IMR-90 (cell line): ENCODE data around the gene IBA57. TPM values are rescaled to one million over a fixed set of nuclear protein-coding genes. Genes with fewer than 3 reads are reported as not detected.

ENCODE experiments used
- ATAC-seq: fragments of 200-7000 bp; cut with Tn5 transposase; 2 replicates; pipeline ENCODE4 v1.9.1; 2020; ENCODE audit warnings: low read depth, mild to moderate bottlenecking, moderate library complexity
- BruUV-seq: library from RNA; stranded (reverse); fragments of 400-500 nt; replicated peaks from 2 replicates; lab custom pipeline; 2021; lab: Mats Ljungman, UMichigan
- CTCF ChIA-PET: fragments of 300-600 bp; formaldehyde crosslinking; extraction: SDS; loops from one replicate; lab custom pipeline; 2021; ENCODE audit warnings: antibody characterized with exemption; lab: Yijun Ruan, JAX
- POLR2A ChIA-PET: fragments of 300-600 bp; sonication (Branson Sonifier 250); formaldehyde crosslinking; loops from one replicate; lab custom pipeline; 2022; ENCODE audit warnings: antibody characterized with exemption; ENCODE audit not compliant: unreplicated experiment; lab: Charles Lee
- DNase-seq: peaks from one replicate; pipeline ENCODE4 v3.0.0; 2013
- H2AFZ ChIP-seq: replicated peaks from 2 replicates; pipeline ENCODE3; 2013; ENCODE audit warnings: low read length, mild to moderate bottlenecking; ENCODE audit not compliant: poor library complexity
- H2AK5ac ChIP-seq: 2 replicates; pipeline ENCODE4 v1.6.1; 2013; ENCODE audit warnings: low read depth, low read length, inconsistent platforms
- H2AK9ac ChIP-seq: replicated peaks from 2 replicates; pipeline ENCODE3; 2013; ENCODE audit warnings: mild to moderate bottlenecking, low read depth, low read length, moderate library complexity; ENCODE audit not compliant: poor library complexity
- H2BK120ac ChIP-seq: 2 replicates; pipeline ENCODE4 v1.6.1; 2013; ENCODE audit warnings: low read depth, low read length, inconsistent platforms
- H2BK15ac ChIP-seq: 3 replicates; pipeline ENCODE4 v1.6.1; 2013; ENCODE audit warnings: low read depth, low read length, inconsistent platforms
- H2BK20ac ChIP-seq: 2 replicates; pipeline ENCODE4 v1.6.1; 2013; ENCODE audit warnings: low read depth, mild to moderate bottlenecking, inconsistent platforms, low read length, moderate library complexity
- H2BK5ac ChIP-seq: 2 replicates; pipeline ENCODE4 v1.6.1; 2013; ENCODE audit warnings: mild to moderate bottlenecking, low read depth, low read length, inconsistent platforms; ENCODE audit not compliant: poor library complexity, severe bottlenecking
- H3K14ac ChIP-seq: replicated peaks from 2 replicates; pipeline ENCODE4 v1.6.1; 2013; ENCODE audit warnings: low read depth, low read length, inconsistent platforms
- H3K18ac ChIP-seq: 2 replicates; pipeline ENCODE4 v1.6.1; 2013; ENCODE audit warnings: low read depth, low read length, control low read depth
- H3K23ac ChIP-seq: 2 replicates; pipeline ENCODE4 v1.6.1; 2013; ENCODE audit warnings: low read depth, low read length, inconsistent platforms
- H3K27ac ChIP-seq: 2 replicates; pipeline ENCODE4 v1.5.1; 2013; ENCODE audit warnings: mild to moderate bottlenecking, control low read depth, low read length; ENCODE audit not compliant: insufficient read depth
- H3K27me3 ChIP-seq: 2 replicates; pipeline ENCODE4 v1.6.1; 2013; ENCODE audit warnings: low read length; ENCODE audit not compliant: control insufficient read depth, insufficient read depth
- H3K36me3 ChIP-seq: 2 replicates; pipeline ENCODE4 v1.6.1; 2013; ENCODE audit warnings: low read length, mixed read lengths; ENCODE audit not compliant: control insufficient read depth, insufficient read depth
- H3K4ac ChIP-seq: 2 replicates; pipeline ENCODE4 v1.6.1; 2013; ENCODE audit warnings: low read depth, low read length, inconsistent platforms
- H3K4me1 ChIP-seq: 2 replicates; pipeline ENCODE4 v1.6.1; 2013; ENCODE audit warnings: low read length, mixed read lengths; ENCODE audit not compliant: control insufficient read depth, insufficient read depth
- H3K4me2 ChIP-seq: 2 replicates; pipeline ENCODE4 v1.6.1; 2013; ENCODE audit warnings: low read depth, mild to moderate bottlenecking, control low read depth, low read length, moderate library complexity
- H3K4me3 ChIP-seq: 2 replicates; pipeline ENCODE4 v1.5.1; 2013; ENCODE audit warnings: low read depth, mild to moderate bottlenecking, control low read depth, low read length, moderate library complexity; ENCODE audit not compliant: insufficient read depth
- H3K56ac ChIP-seq: 2 replicates; pipeline ENCODE4 v1.6.1; 2013; ENCODE audit warnings: low read length, inconsistent platforms; ENCODE audit not compliant: insufficient read depth; ENCODE audit errors: extremely low read depth
- H3K79me1 ChIP-seq, 2 experiments: 2 replicates each; pipeline ENCODE4 v1.6.1; 2013; ENCODE audit warnings: low read length in 2 of 2, inconsistent platforms in 1 of 2, low read depth in 1 of 2
- H3K9ac ChIP-seq: 2 replicates; pipeline ENCODE4 v1.6.1; 2013; ENCODE audit warnings: low read depth, low read length, control low read depth
- H3K9me1 ChIP-seq: 2 replicates; pipeline ENCODE4 v1.6.1; 2013; ENCODE audit warnings: low read length, inconsistent platforms; ENCODE audit not compliant: insufficient read depth
- H3K9me3 ChIP-seq: 2 replicates; pipeline ENCODE4 v1.6.1; 2013; ENCODE audit warnings: low read length; ENCODE audit not compliant: control insufficient read depth, insufficient read depth
- H4K20me1 ChIP-seq: 2 replicates; pipeline ENCODE4 v1.6.1; 2013; ENCODE audit warnings: low read length, inconsistent platforms; ENCODE audit not compliant: insufficient read depth
- H4K5ac ChIP-seq: 2 replicates; pipeline ENCODE4 v1.6.1; 2013; ENCODE audit warnings: mild to moderate bottlenecking, low read depth, low read length, control low read depth
- H4K8ac ChIP-seq, 2 experiments: 2 replicates each; pipeline ENCODE4 v1.6.1; 2013; ENCODE audit warnings: low read depth in 2 of 2, low read length in 2 of 2, control low read depth in 1 of 2, inconsistent platforms in 1 of 2
- H4K91ac ChIP-seq: 2 replicates; pipeline ENCODE4 v1.6.1; 2013; ENCODE audit warnings: low read depth, low read length, inconsistent platforms; ENCODE audit not compliant: insufficient read depth
- BHLHE40 ChIP-seq: fragments of 150-350 bp; IDR thresholded peaks from 2 replicates; pipeline ENCODE4 v1.6.1; 2016; ENCODE audit warnings: mild to moderate bottlenecking, low read depth, low read length
- CEBPB ChIP-seq: IDR thresholded peaks from 2 replicates; pipeline ENCODE4 v1.6.1; 2012; ENCODE audit warnings: low read depth, low read length, improper control_type of control experiment
- FOS ChIP-seq: fragments of 150-350 bp; IDR thresholded peaks from 2 replicates; pipeline ENCODE4 v1.6.1; 2016; ENCODE audit warnings: low read depth, low read length
- MAFK ChIP-seq: IDR thresholded peaks from 2 replicates; pipeline ENCODE4 v1.6.1; 2012; ENCODE audit warnings: low read depth, low read length, improper control_type of control experiment
- MXI1 ChIP-seq: IDR thresholded peaks from 2 replicates; pipeline ENCODE4 v1.6.1; 2012; ENCODE audit warnings: low read depth, mild to moderate bottlenecking, low read length, moderate library complexity, borderline replicate concordance
- POLR2A ChIP-seq: IDR thresholded peaks from 2 replicates; pipeline ENCODE4 v1.6.1; 2012; ENCODE audit warnings: mild to moderate bottlenecking, low read depth, low read length
- RAD21 ChIP-seq: IDR thresholded peaks from 2 replicates; pipeline ENCODE4 v1.6.1; 2012; ENCODE audit warnings: low read length, improper control_type of control experiment
- RCOR1 ChIP-seq: IDR thresholded peaks from 2 replicates; pipeline ENCODE4 v1.6.1; 2012; ENCODE audit warnings: mild to moderate bottlenecking, low read length, improper control_type of control experiment; ENCODE audit not compliant: insufficient replicate concordance
- RFX5 ChIP-seq: IDR thresholded peaks from 2 replicates; pipeline ENCODE4 v1.8.0; 2012; ENCODE audit warnings: low read depth, mild to moderate bottlenecking, low read length, moderate library complexity
- SMC3 ChIP-seq: fragments of 150-350 bp; IDR thresholded peaks from 2 replicates; pipeline ENCODE4 v1.6.1; 2016; ENCODE audit warnings: low read depth, mild to moderate bottlenecking, antibody characterized with exemption, low read length, moderate library complexity
- USF2 ChIP-seq: fragments of 150-350 bp; IDR thresholded peaks from 2 replicates; pipeline ENCODE4 v1.6.1; 2017; ENCODE audit warnings: mild to moderate bottlenecking, antibody characterized with exemption, low read length, low read depth
- WGBS, 2 experiments: methylation state at CpG; one replicate each; pipeline versions ENCODE4 v1.1.5 to v1.1.7; 2013; ENCODE audit warnings: missing lambda C conversion rate in 2 of 2; ENCODE audit not compliant: insufficient read length in 1 of 2; ENCODE audit errors: extremely low coverage in 2 of 2; 5-methylcytosine and 5-hydroxymethylcytosine counted together
- dilution Hi-C: fragments of 300-500 bp; cut with HindIII; formaldehyde crosslinking; loops from one replicate; pipeline ENCODE4 v1.14.3; 2018; ENCODE audit warnings: low sequenced_read_pairs; ENCODE audit not compliant: unreplicated experiment
- in situ Hi-C: fragments of 300-500 bp; cut with MboI; formaldehyde crosslinking; loops from 3 replicates; pipeline ENCODE4 v1.14.3; 2019; ENCODE audit warnings: low sequenced_read_pairs, inconsistent platforms, mixed read lengths
- intact Hi-C: fragments of 100-400 bp; cut with micrococcal nuclease; formaldehyde crosslinking; loops from 2 replicates; pipeline ENCODE4 v1.10.0; 2022
- polyA plus RNA-seq, 3 experiments: library from polyadenylated mRNA; depleted of rRNA; stranded (reverse); fragments of >200 nt; gene quantifications; 2 replicates each; pipeline ENCODE4 v1.2.3, GENCODE V29; 2012; ENCODE audit warnings: low replicate concordance in 1 of 3
- total RNA-seq: library from RNA; depleted of rRNA; stranded (reverse); fragments of >200 nt; gene quantifications from 2 replicates; pipeline ENCODE4 v1.2.3, GENCODE V29; 2012

IBA57 gene
- total and polyA plus RNA-seq, 2 of the 4 experiments (the other 2 are of a cell fraction): 2.0 to 2.6 TPM

DNA sequence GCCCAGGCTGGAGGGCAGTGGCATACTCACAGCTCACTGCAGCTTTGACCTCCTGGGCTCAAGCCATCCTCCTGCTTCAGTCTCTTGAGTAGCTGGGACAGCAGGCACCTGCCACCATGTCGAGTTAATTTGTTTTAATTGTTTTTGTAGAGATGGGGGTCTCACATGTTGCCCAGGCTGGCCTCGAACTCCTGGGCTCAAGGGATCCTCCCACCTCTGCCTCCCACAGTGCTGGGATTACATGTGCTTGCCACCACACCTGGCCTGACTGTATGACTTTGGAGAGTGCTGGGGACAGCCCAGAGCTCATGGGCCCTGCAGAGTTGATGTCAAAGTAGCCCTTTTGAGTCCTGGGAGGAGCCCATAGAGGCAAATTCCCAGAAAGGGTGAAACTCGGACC is 44.1 kb downstream of the IBA57 start:
- Histone ChIP-seq H3K27me3 (no peaks in the 10 kb centered on the region; the same call in 1 of the 2 replicates), H2BK20ac (no peak overlapping the region), H3K36me3 (no peaks in the 10 kb centered on the region), H3K23ac (no peak overlapping the region; the same call in 1 of the 2 replicates), H3K9me1 (peaks cover 4% of the 10 kb centered on the region; the same call in 1 of the 2 replicates), H3K4me1 (peaks cover 8% of the 10 kb centered on the region; the same call in 1 of the 2 replicates), H2BK5ac (no peak overlapping the region), H3K4ac (no peak overlapping the region), H4K8ac (no peak overlapping the region), H3K79me1 (peaks cover 0 to 8% of the 10 kb centered on the region in 2 experiments; a peak in 2 of 4 replicates), H3K4me2 (no peak overlapping the region), H2BK15ac (no peak overlapping the region; the same call in 2 of the 3 replicates), H2BK120ac (no peak overlapping the region), H2AK9ac (no peak overlapping the region), H2AK5ac (no peak overlapping the region), H3K9me3 (no peaks in the 10 kb centered on the region), H4K91ac (no peak overlapping the region), H4K20me1 (peaks cover 5% of the 10 kb centered on the region; the same call in 1 of the 2 replicates), H3K18ac (no peak overlapping the region), H3K9ac (no peak overlapping the region), H3K27ac (no peak overlapping the region), H3K56ac (no peak overlapping the region), H4K5ac (no peak overlapping the region), H2AFZ (no peak overlapping the region), H3K4me3 (no peak overlapping the region), H3K14ac (no peak overlapping the region)
- DNase-seq (no peak), ATAC-seq (no peak)
- CTCF ChIA-PET: interaction anchor here (0.6 kb wide), 1 partner anchor 236 kb away, joined by 6 read pairs; no protein-coding TSS in a partner anchor
- intact Hi-C loops (loop anchor here (5.0 kb wide), 1 partner anchor 248 kb away; a partner anchor contains a TSS), dilution Hi-C loops (no loop called here), in situ Hi-C loops (no loop called here)
- POLR2A ChIA-PET: no interaction called here
- no CpG with 5 or more reads among the region's 3 CpGs for WGBS, 2 experiments
- TF ChIP-seq RAD21 (no peak), RFX5 (no peak), SMC3 (no peak), MXI1 (no peak), BHLHE40 (no peak), RCOR1 (no peak), POLR2A (no peak), USF2 (no peak), MAFK (no peak), FOS (no peak), CEBPB (no peak)
- no TSS peak for BruUV-seq
